IMR-90 (cell line): ENCODE data around the gene ALDH1B1. TPM values are rescaled to one million over a fixed set of nuclear protein-coding genes. Genes with fewer than 3 reads are reported as not detected.
A peak's percentile ranks its signal among the peaks of the same experiment; 100 is the strongest.

ENCODE experiments used
- ATAC-seq: fragments of 200-7000 bp; cut with Tn5 transposase; 2 replicates; pipeline ENCODE4 v1.9.1; 2020; ENCODE audit warnings: low read depth, mild to moderate bottlenecking, moderate library complexity
- Bru-seq: library from RNA; stranded (reverse); fragments of 400-500 nt; gene quantifications from one replicate; lab custom pipeline; 2021; lab: Mats Ljungman, UMichigan
- BruChase-seq, 2 experiments: library from RNA; stranded (reverse); fragments of 400-500 nt; gene quantifications; one replicate each; lab custom pipeline; 2021; lab: Mats Ljungman, UMichigan
- BruUV-seq: library from RNA; stranded (reverse); fragments of 400-500 nt; replicated peaks from 2 replicates; lab custom pipeline; 2021; lab: Mats Ljungman, UMichigan
- CTCF ChIA-PET: fragments of 300-600 bp; formaldehyde crosslinking; extraction: SDS; loops from one replicate; lab custom pipeline; 2021; ENCODE audit warnings: antibody characterized with exemption; lab: Yijun Ruan, JAX
- POLR2A ChIA-PET: fragments of 300-600 bp; sonication (Branson Sonifier 250); formaldehyde crosslinking; loops from one replicate; lab custom pipeline; 2022; ENCODE audit warnings: antibody characterized with exemption; ENCODE audit not compliant: unreplicated experiment; lab: Charles Lee
- DNase-seq: peaks from one replicate; pipeline ENCODE4 v3.0.0; 2013
- H2AFZ ChIP-seq: replicated peaks from 2 replicates; pipeline ENCODE3; 2013; ENCODE audit warnings: low read length, mild to moderate bottlenecking; ENCODE audit not compliant: poor library complexity
- H2AK5ac ChIP-seq: 2 replicates; pipeline ENCODE4 v1.6.1; 2013; ENCODE audit warnings: low read depth, low read length, inconsistent platforms
- H2AK9ac ChIP-seq: replicated peaks from 2 replicates; pipeline ENCODE3; 2013; ENCODE audit warnings: mild to moderate bottlenecking, low read depth, low read length, moderate library complexity; ENCODE audit not compliant: poor library complexity
- H2BK120ac ChIP-seq: 2 replicates; pipeline ENCODE4 v1.6.1; 2013; ENCODE audit warnings: low read depth, low read length, inconsistent platforms
- H2BK15ac ChIP-seq: 3 replicates; pipeline ENCODE4 v1.6.1; 2013; ENCODE audit warnings: low read depth, low read length, inconsistent platforms
- H2BK20ac ChIP-seq: 2 replicates; pipeline ENCODE4 v1.6.1; 2013; ENCODE audit warnings: low read depth, mild to moderate bottlenecking, inconsistent platforms, low read length, moderate library complexity
- H2BK5ac ChIP-seq: 2 replicates; pipeline ENCODE4 v1.6.1; 2013; ENCODE audit warnings: mild to moderate bottlenecking, low read depth, low read length, inconsistent platforms; ENCODE audit not compliant: poor library complexity, severe bottlenecking
- H3K14ac ChIP-seq: replicated peaks from 2 replicates; pipeline ENCODE4 v1.6.1; 2013; ENCODE audit warnings: low read depth, low read length, inconsistent platforms
- H3K18ac ChIP-seq: 2 replicates; pipeline ENCODE4 v1.6.1; 2013; ENCODE audit warnings: low read depth, low read length, control low read depth
- H3K23ac ChIP-seq: 2 replicates; pipeline ENCODE4 v1.6.1; 2013; ENCODE audit warnings: low read depth, low read length, inconsistent platforms
- H3K27ac ChIP-seq: 2 replicates; pipeline ENCODE4 v1.5.1; 2013; ENCODE audit warnings: mild to moderate bottlenecking, control low read depth, low read length; ENCODE audit not compliant: insufficient read depth
- H3K27me3 ChIP-seq: 2 replicates; pipeline ENCODE4 v1.6.1; 2013; ENCODE audit warnings: low read length; ENCODE audit not compliant: control insufficient read depth, insufficient read depth
- H3K36me3 ChIP-seq: 2 replicates; pipeline ENCODE4 v1.6.1; 2013; ENCODE audit warnings: low read length, mixed read lengths; ENCODE audit not compliant: control insufficient read depth, insufficient read depth
- H3K4ac ChIP-seq: 2 replicates; pipeline ENCODE4 v1.6.1; 2013; ENCODE audit warnings: low read depth, low read length, inconsistent platforms
- H3K4me1 ChIP-seq: 2 replicates; pipeline ENCODE4 v1.6.1; 2013; ENCODE audit warnings: low read length, mixed read lengths; ENCODE audit not compliant: control insufficient read depth, insufficient read depth
- H3K4me2 ChIP-seq: 2 replicates; pipeline ENCODE4 v1.6.1; 2013; ENCODE audit warnings: low read depth, mild to moderate bottlenecking, control low read depth, low read length, moderate library complexity
- H3K4me3 ChIP-seq: 2 replicates; pipeline ENCODE4 v1.5.1; 2013; ENCODE audit warnings: low read depth, mild to moderate bottlenecking, control low read depth, low read length, moderate library complexity; ENCODE audit not compliant: insufficient read depth
- H3K56ac ChIP-seq: 2 replicates; pipeline ENCODE4 v1.6.1; 2013; ENCODE audit warnings: low read length, inconsistent platforms; ENCODE audit not compliant: insufficient read depth; ENCODE audit errors: extremely low read depth
- H3K79me1 ChIP-seq, 2 experiments: 2 replicates each; pipeline ENCODE4 v1.6.1; 2013; ENCODE audit warnings: low read length in 2 of 2, inconsistent platforms in 1 of 2, low read depth in 1 of 2
- H3K9ac ChIP-seq: 2 replicates; pipeline ENCODE4 v1.6.1; 2013; ENCODE audit warnings: low read depth, low read length, control low read depth
- H3K9me1 ChIP-seq: 2 replicates; pipeline ENCODE4 v1.6.1; 2013; ENCODE audit warnings: low read length, inconsistent platforms; ENCODE audit not compliant: insufficient read depth
- H3K9me3 ChIP-seq: 2 replicates; pipeline ENCODE4 v1.6.1; 2013; ENCODE audit warnings: low read length; ENCODE audit not compliant: control insufficient read depth, insufficient read depth
- H4K20me1 ChIP-seq: 2 replicates; pipeline ENCODE4 v1.6.1; 2013; ENCODE audit warnings: low read length, inconsistent platforms; ENCODE audit not compliant: insufficient read depth
- H4K5ac ChIP-seq: 2 replicates; pipeline ENCODE4 v1.6.1; 2013; ENCODE audit warnings: mild to moderate bottlenecking, low read depth, low read length, control low read depth
- H4K8ac ChIP-seq, 2 experiments: 2 replicates each; pipeline ENCODE4 v1.6.1; 2013; ENCODE audit warnings: low read depth in 2 of 2, low read length in 2 of 2, control low read depth in 1 of 2, inconsistent platforms in 1 of 2
- H4K91ac ChIP-seq: 2 replicates; pipeline ENCODE4 v1.6.1; 2013; ENCODE audit warnings: low read depth, low read length, inconsistent platforms; ENCODE audit not compliant: insufficient read depth
- MAFK ChIP-seq: IDR thresholded peaks from 2 replicates; pipeline ENCODE4 v1.6.1; 2012; ENCODE audit warnings: low read depth, low read length, improper control_type of control experiment
- MAZ ChIP-seq: IDR thresholded peaks from 2 replicates; pipeline ENCODE4 v1.6.1; 2012; ENCODE audit warnings: low read depth, mild to moderate bottlenecking, low read length, improper control_type of control experiment, moderate library complexity, borderline replicate concordance
- MXI1 ChIP-seq: IDR thresholded peaks from 2 replicates; pipeline ENCODE4 v1.6.1; 2012; ENCODE audit warnings: low read depth, mild to moderate bottlenecking, low read length, moderate library complexity, borderline replicate concordance
- POLR2A ChIP-seq: IDR thresholded peaks from 2 replicates; pipeline ENCODE4 v1.6.1; 2012; ENCODE audit warnings: mild to moderate bottlenecking, low read depth, low read length
- RFX5 ChIP-seq: IDR thresholded peaks from 2 replicates; pipeline ENCODE4 v1.8.0; 2012; ENCODE audit warnings: low read depth, mild to moderate bottlenecking, low read length, moderate library complexity
- SMC3 ChIP-seq: fragments of 150-350 bp; IDR thresholded peaks from 2 replicates; pipeline ENCODE4 v1.6.1; 2016; ENCODE audit warnings: low read depth, mild to moderate bottlenecking, antibody characterized with exemption, low read length, moderate library complexity
- WGBS, 2 experiments: methylation state at CpG; one replicate each; pipeline versions ENCODE4 v1.1.5 to v1.1.7; 2013; ENCODE audit warnings: missing lambda C conversion rate in 2 of 2; ENCODE audit not compliant: insufficient read length in 1 of 2; ENCODE audit errors: extremely low coverage in 2 of 2; 5-methylcytosine and 5-hydroxymethylcytosine counted together
- dilution Hi-C: fragments of 300-500 bp; cut with HindIII; formaldehyde crosslinking; loops from one replicate; pipeline ENCODE4 v1.14.3; 2018; ENCODE audit warnings: low sequenced_read_pairs; ENCODE audit not compliant: unreplicated experiment
- in situ Hi-C: fragments of 300-500 bp; cut with MboI; formaldehyde crosslinking; loops from 3 replicates; pipeline ENCODE4 v1.14.3; 2019; ENCODE audit warnings: low sequenced_read_pairs, inconsistent platforms, mixed read lengths
- intact Hi-C: fragments of 100-400 bp; cut with micrococcal nuclease; formaldehyde crosslinking; loops from 2 replicates; pipeline ENCODE4 v1.10.0; 2022
- long read RNA-seq: library from polyadenylated mRNA; unstranded; transcript quantifications from one replicate; pipeline ENCODE4 v2.0.0, GENCODE V29; 2021; ENCODE audit not compliant: unreplicated experiment
- polyA plus RNA-seq, 3 experiments: library from polyadenylated mRNA; depleted of rRNA; stranded (reverse); fragments of >200 nt; gene quantifications; 2 replicates each; pipeline ENCODE4 v1.2.3, GENCODE V29; 2012; ENCODE audit warnings: low replicate concordance in 1 of 3
- total RNA-seq: library from RNA; depleted of rRNA; stranded (reverse); fragments of >200 nt; gene quantifications from 2 replicates; pipeline ENCODE4 v1.2.3, GENCODE V29; 2012; rRNA removed
- TF ChIP-seq, protein P1 (sequence below): fragments of 150-350 bp; IDR thresholded peaks from 2 replicates; pipeline ENCODE4 v1.6.1; 2017; ENCODE audit warnings: mild to moderate bottlenecking, antibody characterized with exemption, low read length, low read depth
- TF ChIP-seq, protein P2 (sequence below): conservative IDR thresholded peaks from 2 replicates; pipeline ENCODE4 v1.5.1; 2012; ENCODE audit warnings: mild to moderate bottlenecking, low read depth, low read length, improper control_type of control experiment

ALDH1B1 gene
- total RNA-seq, result 37.2 and 37.6 TPM in 2 replicates
- polyA plus RNA-seq (2012; rRNA removed), result 27.2 and 29.6 TPM in 2 replicates
- 17.3 and 24.3 TPM in 2 replicates for polyA plus RNA-seq (2012; cell fraction: cytosol; rRNA removed)
- 8.2 and 8.4 TPM in 2 replicates for polyA plus RNA-seq (2012; cell fraction: nucleus; rRNA removed; ENCODE audit: low replicate concordance)
- percentile 55 among the genes with signal in this experiment for Bru-seq, nascent RNA
- percentile 59 among the genes with signal in this experiment for BruChase-seq, experiment 1, labeled RNA remaining after a 6-hour chase
- BruChase-seq, experiment 2, labeled RNA remaining after a 2-hour chase, result percentile 72 among the genes with signal in this experiment
- long read RNA-seq, transcript ALDH1B1-201 (2 exons, 3,066 nt), result major isoform, 25 of 33 reads
- long read RNA-seq, partial matches to known transcripts, result 8 of 33 reads
- long read RNA-seq, other reads (novel, unspliced or antisense), result 0 of 33 reads

- Histone ChIP-seq H3K9me3 (no peaks in the 10 kb centered on the region), H3K4me1 (peaks cover 11% of the 10 kb centered on the region), H2AK9ac (peak within 1 kb of the TSS; percentile 99), H3K9me1 (peaks cover 13% of the 10 kb centered on the region), H3K56ac (peak within 1 kb of the TSS; percentile 82; the same call in 1 of the 2 replicates), H3K23ac (peak within 1 kb of the TSS; percentile 86; the same call in 1 of the 2 replicates), H3K4me3 (peak within 1 kb of the TSS; percentile 83), H3K4ac (peak within 1 kb of the TSS; percentile 78), H2BK120ac (peak within 1 kb of the TSS; percentile 50), H3K36me3 (peaks cover 19% of the 10 kb centered on the region), H4K5ac (peak within 1 kb of the TSS; percentile 48; the same call in 1 of the 2 replicates), H3K27ac (peak within 1 kb of the TSS; percentile 57), H3K9ac (peak within 1 kb of the TSS; percentile 77), H2BK15ac (peak within 1 kb of the TSS; percentile 42; the same call in 2 of the 3 replicates), H4K8ac (peak within 1 kb of the TSS; percentile 59 to 82; a peak in 3 of 4 replicates), H3K18ac (peak within 1 kb of the TSS; percentile 37), H3K4me2 (peak within 1 kb of the TSS; percentile 94), H4K20me1 (no peaks in the 10 kb centered on the region; the same call in 1 of the 2 replicates), H2AFZ (peak within 1 kb of the TSS; percentile 99), H2BK5ac (peak within 1 kb of the TSS; percentile 69), H4K91ac (peak within 1 kb of the TSS; percentile 73), H2AK5ac (peak within 1 kb of the TSS; percentile 66), H3K27me3 (no peaks in the 10 kb centered on the region), H3K14ac (peak within 1 kb of the TSS; percentile 89), H2BK20ac (0 out of 2 replicates have a peak within 1 kb of the TSS, but pooled peaks have one; percentile 57), H3K79me1 (peaks cover 16 to 38% of the 10 kb centered on the region in 2 experiments)
- in situ Hi-C loops, result no loop called here
- intact Hi-C loops, result no loop called here
- TF ChIP-seq RFX5 (no peak), MXI1 (peak; percentile 98), MAFK (no peak), POLR2A (peak; percentile 60; the same call in 1 of the 2 replicates), SMC3 (no peak), MAZ (peak; percentile 70; the same call in 1 of the 2 replicates)
- TF ChIP-seq, protein P1, sequence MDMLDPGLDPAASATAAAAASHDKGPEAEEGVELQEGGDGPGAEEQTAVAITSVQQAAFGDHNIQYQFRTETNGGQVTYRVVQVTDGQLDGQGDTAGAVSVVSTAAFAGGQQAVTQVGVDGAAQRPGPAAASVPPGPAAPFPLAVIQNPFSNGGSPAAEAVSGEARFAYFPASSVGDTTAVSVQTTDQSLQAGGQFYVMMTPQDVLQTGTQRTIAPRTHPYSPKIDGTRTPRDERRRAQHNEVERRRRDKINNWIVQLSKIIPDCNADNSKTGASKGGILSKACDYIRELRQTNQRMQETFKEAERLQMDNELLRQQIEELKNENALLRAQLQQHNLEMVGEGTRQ, result peak; percentile 24; the same call in 1 of the 2 replicates
- TF ChIP-seq, protein P2, sequence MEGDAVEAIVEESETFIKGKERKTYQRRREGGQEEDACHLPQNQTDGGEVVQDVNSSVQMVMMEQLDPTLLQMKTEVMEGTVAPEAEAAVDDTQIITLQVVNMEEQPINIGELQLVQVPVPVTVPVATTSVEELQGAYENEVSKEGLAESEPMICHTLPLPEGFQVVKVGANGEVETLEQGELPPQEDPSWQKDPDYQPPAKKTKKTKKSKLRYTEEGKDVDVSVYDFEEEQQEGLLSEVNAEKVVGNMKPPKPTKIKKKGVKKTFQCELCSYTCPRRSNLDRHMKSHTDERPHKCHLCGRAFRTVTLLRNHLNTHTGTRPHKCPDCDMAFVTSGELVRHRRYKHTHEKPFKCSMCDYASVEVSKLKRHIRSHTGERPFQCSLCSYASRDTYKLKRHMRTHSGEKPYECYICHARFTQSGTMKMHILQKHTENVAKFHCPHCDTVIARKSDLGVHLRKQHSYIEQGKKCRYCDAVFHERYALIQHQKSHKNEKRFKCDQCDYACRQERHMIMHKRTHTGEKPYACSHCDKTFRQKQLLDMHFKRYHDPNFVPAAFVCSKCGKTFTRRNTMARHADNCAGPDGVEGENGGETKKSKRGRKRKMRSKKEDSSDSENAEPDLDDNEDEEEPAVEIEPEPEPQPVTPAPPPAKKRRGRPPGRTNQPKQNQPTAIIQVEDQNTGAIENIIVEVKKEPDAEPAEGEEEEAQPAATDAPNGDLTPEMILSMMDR, result peak; percentile 21; the same call in 1 of the 2 replicates
- POLR2A ChIA-PET, result interaction anchor here (1.0 kb wide), 1 partner anchor 456 kb away, joined by 4 read pairs; no protein-coding TSS in a partner anchor
- BruUV-seq, result no TSS peak
- DNase-seq (peak; percentile 82), ATAC-seq (peak; percentile 99)
- CTCF ChIA-PET, result interaction anchor here (0.6 to 0.7 kb wide), 2 partner anchors 13 to 275 kb away, joined by 3 to 4 read pairs; no protein-coding TSS in a partner anchor
- WGBS, 2 experiments, result 2% methylated on average over 18 of the region's 58 CpGs; no CpG with 5 or more reads in 1 of the 2 experiments
- dilution Hi-C loops, result loop anchor here (25.0 kb wide), 1 partner anchor 480 kb away; the partner anchor contains the start of gene SLC25A51
These were observed at the start of gene ALDH1B1 for GRCh38 chr9:38392235-38393127. TSS of gene ALDH1B1 (plus strand) at chr9:38392702. CDS start at chr9:38395749, 3,047 bp downstream.
